K562 (cell line): ENCODE results near the gene BRAF. TPM values are rescaled to one million over a fixed set of nuclear protein-coding genes. Genes with fewer than 3 reads are reported as not detected.

Experiments
- ARID4B ChIP-seq: sonication (generic); formaldehyde crosslinking; IDR thresholded peaks from 2 replicates; pipeline ENCODE4 v1.8.0; 2022; ENCODE audit warnings: mild to moderate bottlenecking, missing genetic modification reagents
- CCNT2 ChIP-seq: IDR thresholded peaks from 2 replicates; pipeline ENCODE4 v1.6.1; 2011; ENCODE audit warnings: borderline replicate concordance, low read depth, mild to moderate bottlenecking, moderate library complexity, mixed read lengths, low read length; ENCODE audit not compliant: insufficient read length; ENCODE audit errors: extremely low read depth
- CSDE1 ChIP-seq, 2 experiments: fragments of 450-650 bp; IDR thresholded peaks; 2 replicates each; pipeline ENCODE4 v1.6.1; 2016; ENCODE audit warnings: mild to moderate bottlenecking in 1 of 2
- KLF13 ChIP-seq: fragments of 450-650 bp; IDR thresholded peaks from 2 replicates; pipeline ENCODE4 v1.6.1; 2016; ENCODE audit warnings: missing genetic modification characterization, low read depth, mild to moderate bottlenecking, missing compliant biosample characterization, moderate library complexity, borderline replicate concordance
- MAFK ChIP-seq: IDR thresholded peaks from 2 replicates; pipeline ENCODE4 v1.6.1; 2011; ENCODE audit warnings: low read length, improper control_type of control experiment
- MNT ChIP-seq, 2 experiments: fragments of 450-650 bp; conservative IDR thresholded peaks; 2 replicates each; pipeline ENCODE4 v1.6.1; 2017; ENCODE audit warnings: mild to moderate bottlenecking in 2 of 2, moderate library complexity in 2 of 2
- NR2C2 ChIP-seq, 2 experiments: fragments of 200-800 bp in 1 of 2; sonication (Bioruptor generic) in 1 of 2; sonication (generic) in 1 of 2; formaldehyde crosslinking in 1 of 2; IDR thresholded peaks; 2 replicates each; pipeline versions ENCODE4 v1.6.1 to v1.8.0; 2016 to 2022; ENCODE audit warnings: mild to moderate bottlenecking in 1 of 2, missing compliant biosample characterization in 1 of 2, missing genetic modification characterization in 1 of 2, missing genetic modification reagents in 1 of 2
- PHF8 ChIP-seq: fragments of 200-600 bp; sonication (generic); IDR thresholded peaks from 2 replicates; pipeline ENCODE4 v1.6.1; 2012; ENCODE audit warnings: mixed run types, mild to moderate bottlenecking, inconsistent platforms, low read length, moderate library complexity, borderline replicate concordance
- SMARCA4 ChIP-seq: fragments of 450-650 bp; IDR thresholded peaks from 2 replicates; pipeline ENCODE4 v1.6.1; 2016
- ZNF184 ChIP-seq: sonication (generic); formaldehyde crosslinking; IDR thresholded peaks from 2 replicates; pipeline ENCODE4 v1.5.0; 2020; ENCODE audit warnings: missing genetic modification reagents
- polyA plus RNA-seq, 8 experiments: library from polyadenylated mRNA; depleted of rRNA in 4 of 8; stranded (reverse) in 5 of 8; unstranded in 3 of 8; fragments of >200 nt; fragmentation: Nextera tagmentation in 2 of 8; fragmentation: Illumina TruSeq in 1 of 8; extraction: Ambion mirVana in 2 of 8; extraction: Trizol in 1 of 8; gene quantifications; 2 replicates each; pipeline versions ENCODE4 v1.2.1 to v1.2.3, GENCODE V29; 2011 to 2014; ENCODE audit warnings: inconsistent platforms in 1 of 8, missing spikeins in 1 of 8
- total RNA-seq, 7 experiments: library from RNA; depleted of rRNA in 6 of 7; stranded (reverse); fragments of >200 nt in 6 of 7; fragmentation: Illumina TruSeq in 2 of 7; extraction: Trizol in 2 of 7; gene quantifications; 2 replicates each; pipeline versions ENCODE4 v1.2.1 to v1.2.3, GENCODE V29; 2011 to 2021; ENCODE audit warnings: low replicate concordance in 1 of 7
- TF ChIP-seq, protein P1 (sequence below): IDR thresholded peaks from 2 replicates; pipeline ENCODE4 v1.6.1; 2012; ENCODE audit warnings: low read depth, low read length, improper control_type of control experiment, borderline replicate concordance
- TF ChIP-seq, protein P2 (sequence below): fragments of 250-450 bp; sonication (Bioruptor Pico); IDR thresholded peaks from 2 replicates; pipeline ENCODE4 v1.4.0; 2020; ENCODE audit warnings: mild to moderate bottlenecking
- TF ChIP-seq, protein P3 (sequence below): fragments of 450-650 bp; formaldehyde crosslinking; conservative IDR thresholded peaks from 2 replicates; pipeline ENCODE4 v1.4.0; 2022; ENCODE audit warnings: mild to moderate bottlenecking, missing genetic modification characterization
- TF ChIP-seq, protein P4 (sequence below): fragments of 450-650 bp; IDR thresholded peaks from 2 replicates; pipeline ENCODE4 v1.6.1; 2016

The BRAF gene
- total and polyA plus RNA-seq, 9 of the 15 experiments (the other 6 are each of a cell fraction or from before 2014, with no cell fraction given), result 3.6 to 38.3 (median 21.9) TPM

- TF ChIP-seq, protein P1, sequence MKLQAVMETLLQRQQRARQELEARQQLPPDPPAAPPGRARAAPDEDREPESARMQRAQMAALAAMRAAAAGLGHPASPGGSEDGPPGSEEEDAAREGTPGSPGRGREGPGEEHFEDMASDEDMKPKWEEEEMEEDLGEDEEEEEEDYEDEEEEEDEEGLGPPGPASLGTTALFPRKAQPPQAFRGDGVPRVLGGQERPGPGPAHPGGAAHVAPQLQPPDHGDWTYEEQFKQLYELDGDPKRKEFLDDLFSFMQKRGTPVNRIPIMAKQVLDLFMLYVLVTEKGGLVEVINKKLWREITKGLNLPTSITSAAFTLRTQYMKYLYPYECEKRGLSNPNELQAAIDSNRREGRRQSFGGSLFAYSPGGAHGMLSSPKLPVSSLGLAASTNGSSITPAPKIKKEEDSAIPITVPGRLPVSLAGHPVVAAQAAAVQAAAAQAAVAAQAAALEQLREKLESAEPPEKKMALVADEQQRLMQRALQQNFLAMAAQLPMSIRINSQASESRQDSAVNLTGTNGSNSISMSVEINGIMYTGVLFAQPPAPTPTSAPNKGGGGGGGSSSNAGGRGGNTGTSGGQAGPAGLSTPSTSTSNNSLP, result peak; percentile 13; the same call in 1 of the 2 replicates
- TF ChIP-seq, protein P2, sequence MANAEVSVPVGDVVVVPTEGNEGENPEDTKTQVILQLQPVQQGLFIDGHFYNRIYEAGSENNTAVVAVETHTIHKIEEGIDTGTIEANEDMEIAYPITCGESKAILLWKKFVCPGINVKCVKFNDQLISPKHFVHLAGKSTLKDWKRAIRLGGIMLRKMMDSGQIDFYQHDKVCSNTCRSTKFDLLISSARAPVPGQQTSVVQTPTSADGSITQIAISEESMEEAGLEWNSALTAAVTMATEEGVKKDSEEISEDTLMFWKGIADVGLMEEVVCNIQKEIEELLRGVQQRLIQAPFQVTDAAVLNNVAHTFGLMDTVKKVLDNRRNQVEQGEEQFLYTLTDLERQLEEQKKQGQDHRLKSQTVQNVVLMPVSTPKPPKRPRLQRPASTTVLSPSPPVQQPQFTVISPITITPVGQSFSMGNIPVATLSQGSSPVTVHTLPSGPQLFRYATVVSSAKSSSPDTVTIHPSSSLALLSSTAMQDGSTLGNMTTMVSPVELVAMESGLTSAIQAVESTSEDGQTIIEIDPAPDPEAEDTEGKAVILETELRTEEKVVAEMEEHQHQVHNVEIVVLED (CRISPR knock-in tag), result peak; percentile 85
- TF ChIP-seq MAFK, result peak; percentile 23; the same call in 1 of the 2 replicates
- TF ChIP-seq CSDE1 (IDR thresholded peaks at IDR 0.05), result peak in 1 of 2 experiments; percentile 96; a peak in 2 of 4 replicates
- TF ChIP-seq MNT (conservative IDR thresholded peaks at IDR 0.05), result peak; percentile 46 to 75; a peak in 2 of 4 replicates
- TF ChIP-seq SMARCA4, result peak; percentile 72; the same call in 1 of the 2 replicates
- TF ChIP-seq ARID4B (CRISPR knock-in tag), result no peak
- TF ChIP-seq, protein P3, sequence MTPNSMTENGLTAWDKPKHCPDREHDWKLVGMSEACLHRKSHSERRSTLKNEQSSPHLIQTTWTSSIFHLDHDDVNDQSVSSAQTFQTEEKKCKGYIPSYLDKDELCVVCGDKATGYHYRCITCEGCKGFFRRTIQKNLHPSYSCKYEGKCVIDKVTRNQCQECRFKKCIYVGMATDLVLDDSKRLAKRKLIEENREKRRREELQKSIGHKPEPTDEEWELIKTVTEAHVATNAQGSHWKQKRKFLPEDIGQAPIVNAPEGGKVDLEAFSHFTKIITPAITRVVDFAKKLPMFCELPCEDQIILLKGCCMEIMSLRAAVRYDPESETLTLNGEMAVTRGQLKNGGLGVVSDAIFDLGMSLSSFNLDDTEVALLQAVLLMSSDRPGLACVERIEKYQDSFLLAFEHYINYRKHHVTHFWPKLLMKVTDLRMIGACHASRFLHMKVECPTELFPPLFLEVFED (CRISPR knock-in tag), result peak; percentile 66; the same call in 1 of the 2 replicates
- TF ChIP-seq CCNT2, result peak; percentile 1
- TF ChIP-seq ZNF184 (CRISPR knock-in tag), result no peak
- TF ChIP-seq PHF8, result peak; percentile 82
- TF ChIP-seq, protein P4, sequence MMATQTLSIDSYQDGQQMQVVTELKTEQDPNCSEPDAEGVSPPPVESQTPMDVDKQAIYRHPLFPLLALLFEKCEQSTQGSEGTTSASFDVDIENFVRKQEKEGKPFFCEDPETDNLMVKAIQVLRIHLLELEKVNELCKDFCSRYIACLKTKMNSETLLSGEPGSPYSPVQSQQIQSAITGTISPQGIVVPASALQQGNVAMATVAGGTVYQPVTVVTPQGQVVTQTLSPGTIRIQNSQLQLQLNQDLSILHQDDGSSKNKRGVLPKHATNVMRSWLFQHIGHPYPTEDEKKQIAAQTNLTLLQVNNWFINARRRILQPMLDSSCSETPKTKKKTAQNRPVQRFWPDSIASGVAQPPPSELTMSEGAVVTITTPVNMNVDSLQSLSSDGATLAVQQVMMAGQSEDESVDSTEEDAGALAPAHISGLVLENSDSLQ, result peak; percentile 64
- TF ChIP-seq NR2C2 (CRISPR knock-in tag; IDR thresholded peaks at IDR 0.05), result no peak
- peak; percentile 74 for TF ChIP-seq NR2C2 (tag; IDR thresholded peaks at IDR 0.05)
- no peak for TF ChIP-seq KLF13
These were observed at the start of gene BRAF (continued) for GRCh38 chr7:140924821-140925421.
